ENCODE data around the gene ARHGAP18. TPM values are rescaled to one million over a fixed set of nuclear protein-coding genes. Genes with fewer than 3 reads are reported as not detected.

Gene ARHGAP18
- polyA plus RNA-seq, 1 donor, result 52.8 TPM

- Histone ChIP-seq H3K4me3 (ENCODE audit: low read length) (no peak overlapping the region), H3K27ac (ENCODE audit: low read length) (no peak overlapping the region), H3K27me3 (ENCODE audit: control insufficient read depth, insufficient read depth, low read length) (no peaks in the 10 kb centered on the region), H3K36me3 (ENCODE audit: control insufficient read depth, insufficient read depth, low read length) (no peaks in the 10 kb centered on the region), H3K9me3 (ENCODE audit: control insufficient read depth, low read depth, low read length) (no peaks in the 10 kb centered on the region), H3K4me1 (ENCODE audit: control insufficient read depth, insufficient read depth, low read length) (no peaks in the 10 kb centered on the region)
- peak in 1 of 2 donors; percentile 54 for DNase-seq
- 42% methylated on average over 6 of the region's 8 CpGs for WGBS (ENCODE audit: insufficient coverage, low lambda C conversion rate)
These were observed 20.6 kb upstream of the ARHGAP18 start for GRCh38 chr6:129730477-129731165.

- no peak overlapping the region for H3K4me3 ChIP-seq (ENCODE audit: low read length)
- DNase-seq, result no peak
- no peaks in the 10 kb centered on the region for H3K9me3 ChIP-seq (ENCODE audit: control insufficient read depth, low read depth, low read length)
- no peaks in the 10 kb centered on the region for H3K36me3 ChIP-seq (ENCODE audit: control insufficient read depth, insufficient read depth, low read length)
- H3K4me1 ChIP-seq (ENCODE audit: control insufficient read depth, insufficient read depth, low read length), result no peaks in the 10 kb centered on the region
- no peak overlapping the region for H3K27ac ChIP-seq (ENCODE audit: low read length)
- no peaks in the 10 kb centered on the region for H3K27me3 ChIP-seq (ENCODE audit: control insufficient read depth, insufficient read depth, low read length)
These were observed 16.7 kb upstream of the ARHGAP18 start for GRCh38 chr6:129726650-129727049.

GRCh38 chr6:129725341-129725740 is 15.4 kb upstream of the ARHGAP18 start:
- no peaks in the 10 kb centered on the region for H3K9me3 ChIP-seq (ENCODE audit: control insufficient read depth, low read depth, low read length)
- H3K27me3 ChIP-seq (ENCODE audit: control insufficient read depth, insufficient read depth, low read length), result no peaks in the 10 kb centered on the region
- WGBS (ENCODE audit: insufficient coverage, low lambda C conversion rate), result 100% methylated on average over 1 of the region's 4 CpGs
- H3K4me3 ChIP-seq (ENCODE audit: low read length), result no peak overlapping the region
- H3K36me3 ChIP-seq (ENCODE audit: control insufficient read depth, insufficient read depth, low read length), result no peaks in the 10 kb centered on the region
- no peaks in the 10 kb centered on the region for H3K4me1 ChIP-seq (ENCODE audit: control insufficient read depth, insufficient read depth, low read length)
- no peak overlapping the region for H3K27ac ChIP-seq (ENCODE audit: low read length)
- no peak for DNase-seq

GRCh38 chr6:129719692-129720091 is 9.7 kb upstream of the ARHGAP18 start:
- H3K27me3 ChIP-seq (ENCODE audit: control insufficient read depth, insufficient read depth, low read length), result no peaks in the 10 kb centered on the region
- H3K4me3 ChIP-seq (ENCODE audit: low read length), result no peak overlapping the region
- no peaks in the 10 kb centered on the region for H3K9me3 ChIP-seq (ENCODE audit: control insufficient read depth, low read depth, low read length)
- no peak overlapping the region for H3K27ac ChIP-seq (ENCODE audit: low read length)
- WGBS (ENCODE audit: insufficient coverage, low lambda C conversion rate), result 50% methylated on average over 2 of the region's 3 CpGs
- no peaks in the 10 kb centered on the region for H3K4me1 ChIP-seq (ENCODE audit: control insufficient read depth, insufficient read depth, low read length)
- no peaks in the 10 kb centered on the region for H3K36me3 ChIP-seq (ENCODE audit: control insufficient read depth, insufficient read depth, low read length)
- DNase-seq, result no peak

- Histone ChIP-seq H3K9me3 (ENCODE audit: control insufficient read depth, low read depth, low read length) (no peaks in the 10 kb centered on the region), H3K36me3 (ENCODE audit: control insufficient read depth, insufficient read depth, low read length) (no peaks in the 10 kb centered on the region), H3K27ac (ENCODE audit: low read length) (no peak overlapping the region), H3K27me3 (ENCODE audit: control insufficient read depth, insufficient read depth, low read length) (no peaks in the 10 kb centered on the region), H3K4me1 (ENCODE audit: control insufficient read depth, insufficient read depth, low read length) (no peaks in the 10 kb centered on the region), H3K4me3 (ENCODE audit: low read length) (no peak overlapping the region)
- WGBS (ENCODE audit: insufficient coverage, low lambda C conversion rate), result 40% methylated on average over 2 of the region's 5 CpGs
- peak in 1 of 2 donors; percentile 37 for DNase-seq
These were observed 7.3 kb upstream of the ARHGAP18 start for GRCh38 chr6:129717277-129717676.

GRCh38 chr6:129713806-129714333 is 3.9 kb upstream of the ARHGAP18 start:
- Histone ChIP-seq H3K36me3 (ENCODE audit: control insufficient read depth, insufficient read depth, low read length) (no peaks in the 10 kb centered on the region), H3K4me1 (ENCODE audit: control insufficient read depth, insufficient read depth, low read length) (no peaks in the 10 kb centered on the region), H3K9me3 (ENCODE audit: control insufficient read depth, low read depth, low read length) (no peaks in the 10 kb centered on the region), H3K4me3 (ENCODE audit: low read length) (no peak overlapping the region), H3K27me3 (ENCODE audit: control insufficient read depth, insufficient read depth, low read length) (no peaks in the 10 kb centered on the region), H3K27ac (ENCODE audit: low read length) (no peak overlapping the region)
- WGBS (ENCODE audit: insufficient coverage, low lambda C conversion rate), result 90% methylated on average over 2 of the region's 4 CpGs
- DNase-seq, result no peak

GRCh38 chr6:129711271-129711631 is 1.3 kb upstream of the ARHGAP18 start:
- H3K9me3 ChIP-seq (ENCODE audit: control insufficient read depth, low read depth, low read length), result no peaks in the 10 kb centered on the region
- no peak for DNase-seq
- H3K36me3 ChIP-seq (ENCODE audit: control insufficient read depth, insufficient read depth, low read length), result no peaks in the 10 kb centered on the region
- H3K4me3 ChIP-seq (ENCODE audit: low read length), result no peak overlapping the region
- no peaks in the 10 kb centered on the region for H3K4me1 ChIP-seq (ENCODE audit: control insufficient read depth, insufficient read depth, low read length)
- H3K27me3 ChIP-seq (ENCODE audit: control insufficient read depth, insufficient read depth, low read length), result no peaks in the 10 kb centered on the region
- H3K27ac ChIP-seq (ENCODE audit: low read length), result no peak overlapping the region
- WGBS (ENCODE audit: insufficient coverage, low lambda C conversion rate), result no CpG with 5 or more reads among the region's 2 CpGs

GRCh38 chr6:129710450-129711270 is 683 bp upstream of the ARHGAP18 start:
- H3K27ac ChIP-seq (ENCODE audit: low read length), result peak overlapping the region; percentile 90
- peaks cover 2% of the 10 kb centered on the region for H3K36me3 ChIP-seq (ENCODE audit: control insufficient read depth, insufficient read depth, low read length)
- H3K27me3 ChIP-seq (ENCODE audit: control insufficient read depth, insufficient read depth, low read length), result no peaks in the 10 kb centered on the region
- H3K4me3 ChIP-seq (ENCODE audit: low read length), result peak overlapping the region; percentile 72
- peaks cover 2% of the 10 kb centered on the region for H3K4me1 ChIP-seq (ENCODE audit: control insufficient read depth, insufficient read depth, low read length)
- H3K9me3 ChIP-seq (ENCODE audit: control insufficient read depth, low read depth, low read length), result no peaks in the 10 kb centered on the region
- 40% methylated on average over 11 of the region's 14 CpGs for WGBS (ENCODE audit: insufficient coverage, low lambda C conversion rate)
- DNase-seq, result no peak

GRCh38 chr6:129709196-129709768 is 695 bp downstream of the ARHGAP18 start:
- Histone ChIP-seq H3K9me3 (ENCODE audit: control insufficient read depth, low read depth, low read length) (no peaks in the 10 kb centered on the region), H3K4me3 (ENCODE audit: low read length) (peak overlapping the region; percentile 72), H3K36me3 (ENCODE audit: control insufficient read depth, insufficient read depth, low read length) (peaks cover 3% of the 10 kb centered on the region), H3K27me3 (ENCODE audit: control insufficient read depth, insufficient read depth, low read length) (no peaks in the 10 kb centered on the region), H3K27ac (ENCODE audit: low read length) (peak overlapping the region; percentile 90), H3K4me1 (ENCODE audit: control insufficient read depth, insufficient read depth, low read length) (peaks cover 4% of the 10 kb centered on the region)
- DNase-seq, result peak; percentile 21 to 69
- WGBS (ENCODE audit: insufficient coverage, low lambda C conversion rate), result no CpG with 5 or more reads among the region's 2 CpGs

- H3K27me3 ChIP-seq (ENCODE audit: control insufficient read depth, insufficient read depth, low read length), result no peaks in the 10 kb centered on the region
These were observed 1.3 kb downstream of the ARHGAP18 start for GRCh38 chr6:129708496-129709195.

More at GRCh38 chr6:129708496-129709195, 1.3 kb downstream of the ARHGAP18 start:
- no peak for DNase-seq
- Histone ChIP-seq H3K27ac (ENCODE audit: low read length) (peak overlapping the region; percentile 90), H3K9me3 (ENCODE audit: control insufficient read depth, low read depth, low read length) (no peaks in the 10 kb centered on the region), H3K4me1 (ENCODE audit: control insufficient read depth, insufficient read depth, low read length) (peaks cover 4% of the 10 kb centered on the region), H3K36me3 (ENCODE audit: control insufficient read depth, insufficient read depth, low read length) (peaks cover 3% of the 10 kb centered on the region), H3K4me3 (ENCODE audit: low read length) (peak overlapping the region; percentile 72)
- whole genome bisulfite sequencing (ENCODE audit: insufficient coverage, low lambda C conversion rate), result 33% methylated on average over 1 of the region's 4 CpGs
